ENCODE data around the gene SURF6.
"Not testable (repeated sequence)": the region's sequence is repeated elsewhere in the genome, so short reads cannot be mapped to it uniquely, and the experiment has no call there.

The SURF6 gene

GRCh38 chr9:133290751-133291302 lies 45.2 kb downstream of the SURF6 start:
- no peak for DNase-seq (ENCODE audit: low read depth in 2 of 2)

GRCh38 chr9:133286523-133286922 lies 49.5 kb downstream of the SURF6 start:
- no peak for DNase-seq (ENCODE audit: low read depth in 2 of 2)

- DNase-seq (ENCODE audit: low read depth in 2 of 2): no peak
Measured at GRCh38 chr9:133285252-133285775, 50.7 kb downstream of the SURF6 start.

GRCh38 chr9:133284362-133284761 lies 51.6 kb downstream of the SURF6 start:
- DNase-seq (ENCODE audit: low read depth in 2 of 2): no peak

- not testable (repeated sequence) for DNase-seq (ENCODE audit: low read depth in 2 of 2)
Measured at GRCh38 chr9:133283255-133284032, 52.5 kb downstream of the SURF6 start.

- DNase-seq (ENCODE audit: low read depth in 2 of 2): no peak
Measured at GRCh38 chr9:133282464-133283238, 53.3 kb downstream of the SURF6 start.

- DNase-seq (ENCODE audit: low read depth in 2 of 2): no peak
Measured at GRCh38 chr9:133280392-133280791, 55.6 kb downstream of the SURF6 start.

All from stimulated activated CD8-positive, alpha-beta memory T cell treated with anti-CD3 and anti-CD28 coated beads, Interleukin-2, amount 100 ng/mL, for 1 hour (primary cell).